Gastroesophageal sphincter (tissue), 3 donors: ENCODE results near the gene PLEKHB1.

Experiments used
- CTCF ChIP-seq, 4 experiments: fragments of 200-600 bp in 2 of 4; fragments of 450-650 bp in 2 of 4; sonication (generic) in 1 of 4; IDR thresholded peaks; one replicate each; pipeline ENCODE4 v1.5.1; 2017 to 2019; ENCODE audit warnings: antibody characterized with exemption in 4 of 4, mild to moderate bottlenecking in 2 of 4, moderate library complexity in 2 of 4
- EP300 ChIP-seq: sonication (generic); formaldehyde crosslinking; IDR thresholded peaks from one replicate; pipeline ENCODE4 v1.6.1; 2017; ENCODE audit warnings: antibody characterized with exemption, mild to moderate bottlenecking
- POLR2A ChIP-seq, 2 donors: fragments of 450-650 bp; IDR thresholded peaks; one replicate each; pipeline ENCODE4 v1.6.1; 2017; ENCODE audit warnings: antibody characterized with exemption in 2 of 2, mild to moderate bottlenecking in 2 of 2, moderate library complexity in 1 of 2
- POLR2AphosphoS5 ChIP-seq: sonication (generic); formaldehyde crosslinking; IDR thresholded peaks from one replicate; pipeline ENCODE4 v1.6.1; 2017; ENCODE audit warnings: antibody characterized with exemption

GRCh38 chr11:73670808-73671207 lies 24.4 kb downstream of the PLEKHB1 start:
- TF ChIP-seq CTCF (IDR thresholded peaks at IDR 0.05) (no peak), POLR2A (IDR thresholded peaks at IDR 0.05) (no peak), EP300 (no peak), POLR2AphosphoS5 (no peak)
